SK-N-SH (cell line): Measurements from ENCODE around the gene EHBP1L1. TPM values are rescaled to one million over a fixed set of nuclear protein-coding genes. Genes with fewer than 3 reads are reported as not detected.

Source experiments
- CTCF ChIA-PET: fragments of 300-600, 350-600 bp; formaldehyde crosslinking; extraction: SDS; loops from one replicate; lab custom pipeline; 2021; lab: Yijun Ruan, JAX
- POLR2A ChIA-PET: fragments of 350-600 bp; sonication (Branson Sonifier 250); formaldehyde crosslinking; extraction: SDS; loops from one replicate; lab custom pipeline; 2020; ENCODE audit warnings: antibody characterized with exemption, inconsistent platforms; lab: Yijun Ruan, JAX
- DNase-seq: peaks from one replicate; pipeline ENCODE4 v3.0.0; 2012
- H2AFZ ChIP-seq: fragments of 200-600 bp; sonication (generic); 2 replicates; pipeline ENCODE4 v1.8.1; 2016; ENCODE audit warnings: antibody characterized with exemption, mild to moderate bottlenecking, low read depth
- H3F3A ChIP-seq: fragments of 200-600 bp; sonication (generic); replicated peaks from 2 replicates; pipeline ENCODE3; 2016; ENCODE audit warnings: antibody characterized with exemption, mild to moderate bottlenecking; ENCODE audit not compliant: insufficient read depth
- H3K27ac ChIP-seq, 2 experiments: fragments of 200-500 bp in 1 of 2; fragments of 200-600 bp in 1 of 2; sonication (Bioruptor generic) in 1 of 2; sonication (generic), shearing (Covaris generic) in 1 of 2; 2 replicates each; pipeline versions ENCODE4 v1.5.1 to v1.6.1; 2014 to 2016; ENCODE audit warnings: low read depth in 2 of 2, inconsistent platforms in 1 of 2, low read length in 1 of 2, mild to moderate bottlenecking in 1 of 2, mixed read lengths in 1 of 2
- H3K27me3 ChIP-seq: fragments of 200-600 bp; sonication (generic), shearing (Covaris generic); 2 replicates; pipeline ENCODE4 v1.6.1; 2016; ENCODE audit warnings: mixed run types; ENCODE audit not compliant: insufficient read depth
- H3K36me3 ChIP-seq, 2 experiments: fragments of 200-500 bp in 1 of 2; fragments of 200-600 bp in 1 of 2; sonication (Bioruptor generic) in 1 of 2; sonication (generic) in 1 of 2; replicated peaks in 1 of 2; 2 replicates each; pipeline versions ENCODE3 to v1.5.1; 2014 to 2016; ENCODE audit warnings: low read length in 1 of 2, mild to moderate bottlenecking in 1 of 2; ENCODE audit not compliant: insufficient read depth in 2 of 2, control insufficient read depth in 1 of 2
- H3K4me1 ChIP-seq, 2 experiments: fragments of 200-500 bp in 1 of 2; fragments of 200-600 bp in 1 of 2; sonication (Bioruptor generic) in 1 of 2; sonication (generic), shearing (Covaris generic) in 1 of 2; 2 replicates each; pipeline versions ENCODE4 v1.5.1 to v1.6.1; 2014 to 2016; ENCODE audit warnings: low read depth in 1 of 2, low read length in 1 of 2, mixed run types in 1 of 2; ENCODE audit not compliant: insufficient read depth in 2 of 2, control insufficient read depth in 1 of 2
- H3K4me2 ChIP-seq: fragments of 200-600 bp; sonication (generic), shearing (Covaris generic); 2 replicates; pipeline ENCODE4 v1.6.1; 2017; ENCODE audit warnings: mixed run types
- H3K4me3 ChIP-seq, 2 experiments: fragments of 200-500 bp in 1 of 2; fragments of 200-600 bp in 1 of 2; sonication (Bioruptor generic) in 1 of 2; sonication (generic), shearing (Covaris generic) in 1 of 2; 2 replicates each; pipeline versions ENCODE4 v1.5.1 to v1.8.1; 2014 to 2016; ENCODE audit warnings: low read depth in 2 of 2, inconsistent platforms in 1 of 2, low read length in 1 of 2, mild to moderate bottlenecking in 1 of 2, mixed read lengths in 1 of 2, moderate library complexity in 1 of 2
- H3K79me2 ChIP-seq: fragments of 200-600 bp; sonication (generic); 2 replicates; pipeline ENCODE4 v1.8.1; 2017; ENCODE audit warnings: mild to moderate bottlenecking; ENCODE audit not compliant: insufficient read depth
- H3K9ac ChIP-seq: fragments of 200-600 bp; sonication (generic); 2 replicates; pipeline ENCODE4 v1.6.1; 2017; ENCODE audit warnings: mixed run types
- H3K9me2 ChIP-seq: fragments of 200-600 bp; sonication (generic); 2 replicates; pipeline ENCODE4 v1.6.1; 2017; ENCODE audit warnings: mixed run types
- H3K9me3 ChIP-seq: fragments of 200-600 bp; sonication (generic); 2 replicates; pipeline ENCODE4 v1.6.1; 2017; ENCODE audit warnings: mixed run types, mild to moderate bottlenecking, moderate library complexity
- H4K20me1 ChIP-seq: fragments of 200-600 bp; sonication (generic); 2 replicates; pipeline ENCODE4 v1.6.1; 2017; ENCODE audit warnings: mild to moderate bottlenecking, mixed run types; ENCODE audit not compliant: insufficient read depth
- CHD2 ChIP-seq: fragments of 150-350 bp; IDR thresholded peaks from 2 replicates; pipeline ENCODE4 v1.6.1; 2018; ENCODE audit warnings: low read length; ENCODE audit not compliant: partially characterized antibody
- ELF1 ChIP-seq: IDR thresholded peaks from 2 replicates; pipeline ENCODE4 v1.4.0; 2012
- EP300 ChIP-seq, 2 experiments: IDR thresholded peaks; 2 replicates each; pipeline versions ENCODE4 v1.4.0 to v1.6.1; 2012; ENCODE audit warnings: borderline replicate concordance in 1 of 2, low read depth in 1 of 2, low read length in 1 of 2
- EZH2phosphoT487 ChIP-seq: fragments of 200-600 bp; sonication (generic); IDR thresholded peaks from 2 replicates; pipeline ENCODE4 v1.6.1; 2017; ENCODE audit warnings: low read depth, mixed run types, mild to moderate bottlenecking, antibody characterized with exemption, moderate library complexity, borderline replicate concordance
- FOSL2 ChIP-seq: IDR thresholded peaks from 2 replicates; pipeline ENCODE4 v1.4.0; 2012; ENCODE audit warnings: low read depth, mild to moderate bottlenecking, moderate library complexity, borderline replicate concordance
- FOXM1 ChIP-seq: IDR thresholded peaks from 2 replicates; pipeline ENCODE4 v1.4.0; 2012; ENCODE audit warnings: low read depth, mild to moderate bottlenecking
- GATA2 ChIP-seq: sonication (generic); formaldehyde crosslinking; IDR thresholded peaks from 2 replicates; pipeline ENCODE4 v1.5.0; 2020; ENCODE audit warnings: mild to moderate bottlenecking, missing genetic modification reagents
- MEF2A ChIP-seq: IDR thresholded peaks from 2 replicates; pipeline ENCODE4 v1.4.0; 2012; ENCODE audit warnings: low read depth, borderline replicate concordance
- MXI1 ChIP-seq: IDR thresholded peaks from 2 replicates; pipeline ENCODE4 v1.6.1; 2012; ENCODE audit warnings: mild to moderate bottlenecking, low read depth, low read length, improper control_type of control experiment
- NFIC ChIP-seq: IDR thresholded peaks from 2 replicates; pipeline ENCODE4 v1.4.0; 2012; ENCODE audit warnings: borderline replicate concordance
- POLR2AphosphoS5 ChIP-seq: IDR thresholded peaks from 2 replicates; pipeline ENCODE4 v1.6.1; 2012; ENCODE audit warnings: low read depth, low read length
- RXRA ChIP-seq: IDR thresholded peaks from 2 replicates; pipeline ENCODE4 v1.4.0; 2012; ENCODE audit warnings: low read depth, mild to moderate bottlenecking, borderline replicate concordance
- SIN3A ChIP-seq: IDR thresholded peaks from 2 replicates; pipeline ENCODE4 v1.6.1; 2012; ENCODE audit warnings: low read depth, mild to moderate bottlenecking, low read length, moderate library complexity, borderline replicate concordance
- SMC3 ChIP-seq: IDR thresholded peaks from 2 replicates; pipeline ENCODE4 v1.6.1; 2012; ENCODE audit warnings: low read depth, low read length, improper control_type of control experiment
- TAF1 ChIP-seq: IDR thresholded peaks from 2 replicates; pipeline ENCODE4 v1.6.1; 2012; ENCODE audit warnings: low read depth, mild to moderate bottlenecking, low read length, moderate library complexity, borderline replicate concordance
- TCF12 ChIP-seq: IDR thresholded peaks from 2 replicates; pipeline ENCODE4 v1.4.0; 2012
- TEAD4 ChIP-seq: IDR thresholded peaks from 2 replicates; pipeline ENCODE4 v1.4.0; 2012; ENCODE audit warnings: mild to moderate bottlenecking, borderline replicate concordance; ENCODE audit not compliant: insufficient read depth
- USF2 ChIP-seq: fragments of 150-350 bp; IDR thresholded peaks from 2 replicates; pipeline ENCODE4 v1.6.1; 2017; ENCODE audit warnings: antibody characterized with exemption, low read length, low read depth, borderline replicate concordance
- YY1 ChIP-seq: IDR thresholded peaks from 2 replicates; pipeline ENCODE4 v1.4.0; 2012; ENCODE audit warnings: low read depth, mild to moderate bottlenecking
- ZBTB33 ChIP-seq: IDR thresholded peaks from 2 replicates; pipeline ENCODE4 v1.4.0; 2012; ENCODE audit warnings: low read depth, borderline replicate concordance
- WGBS: methylation state at CpG from one replicate; pipeline ENCODE4 v1.1.6; 2017; ENCODE audit warnings: low lambda C conversion rate; 5-methylcytosine and 5-hydroxymethylcytosine counted together
- polyA plus RNA-seq, 3 experiments: library from polyadenylated mRNA; depleted of rRNA; stranded (reverse); fragments of >200 nt; gene quantifications; 2 replicates each; pipeline ENCODE4 v1.2.3, GENCODE V29; 2012

The EHBP1L1 gene
- polyA plus RNA-seq, 1 of the 3 experiments (the other 2 are of a cell fraction), result 48.7 TPM

GRCh38 chr11:65560555-65561418 lies 15.1 kb upstream of the EHBP1L1 start (continued):
- TF ChIP-seq USF2 (no peak), NFIC (0 out of 2 replicates have a peak, but pooled peaks have one; percentile 26), EP300 (IDR thresholded peaks at IDR 0.05; ENCODE audit: borderline replicate concordance in 1 of 2, low read depth in 1 of 2, low read length in 1 of 2) (no peak; a peak in 1 of 4 replicates), TCF12 (0 out of 2 replicates have a peak, but pooled peaks have one; percentile 32)

GRCh38 chr11:65562020-65562419 lies 13.8 kb upstream of the EHBP1L1 start:
- peaks cover 41 to 47% of the 10 kb centered on the region in 2 experiments for H3K4me1 ChIP-seq
- no peak overlapping the region for H2AFZ ChIP-seq
- H3K27ac ChIP-seq, result peak overlapping the region; percentile 97; a peak in 3 of 4 replicates
- H3K79me2 ChIP-seq, result peaks cover 21% of the 10 kb centered on the region
- no peak overlapping the region for H3K9ac ChIP-seq
- peak overlapping the region; percentile 91 for H3K4me2 ChIP-seq
- H3K36me3 ChIP-seq, result no peaks in the 10 kb centered on the region
- H4K20me1 ChIP-seq, result no peaks in the 10 kb centered on the region
- no peaks in the 10 kb centered on the region for H3K27me3 ChIP-seq
- no peak for TF ChIP-seq RXRA
- TF ChIP-seq ZBTB33, result no peak
- no peak for TF ChIP-seq EZH2phosphoT487
- no peak for TF ChIP-seq ELF1
- no peak for TF ChIP-seq TCF12
- TF ChIP-seq TAF1, result no peak
- TF ChIP-seq SMC3, result no peak
- no peak for TF ChIP-seq MXI1
- no peak for TF ChIP-seq GATA2
- no peak for TF ChIP-seq FOXM1
- TF ChIP-seq TEAD4, result no peak
- TF ChIP-seq FOSL2, result no peak
- TF ChIP-seq SIN3A, result no peak
- TF ChIP-seq YY1, result no peak
- no peak for TF ChIP-seq MEF2A
- TF ChIP-seq POLR2AphosphoS5, result no peak
- no peak for TF ChIP-seq CHD2
- peaks cover 58% of the 10 kb centered on the region for H3F3A ChIP-seq
- POLR2A ChIA-PET, result no interaction called here
- DNase-seq, result no peak
- 89% methylated on average over 7 of the region's 7 CpGs for WGBS
- no peaks in the 10 kb centered on the region for H3K9me2 ChIP-seq
- H3K9me3 ChIP-seq, result no peaks in the 10 kb centered on the region
- H3K4me3 ChIP-seq, result no peak overlapping the region
- CTCF ChIA-PET, result interaction anchor here (1.0 to 6.4 kb wide), 5 partner anchors 9 to 51 kb away, joined by 3 to 69 read pairs (median 13); partner anchors contain the start of genes EHBP1L1, FAM89B and ZNRD2
